Tongue (tissue), 2 donors: ENCODE measurements around the gene ADARB1. TPM values are rescaled to one million over a fixed set of nuclear protein-coding genes. Genes with fewer than 3 reads are reported as not detected.

ENCODE experiments used
- DNase-seq: peaks from one replicate; pipeline ENCODE4 v3.0.0-alpha.2; 2015
- total RNA-seq: library from RNA; depleted of rRNA; stranded (reverse); fragments of >200 nt; gene quantifications from one replicate; pipeline ENCODE4 v1.2.3, GENCODE V29; 2014

ADARB1 gene
- total RNA-seq, 1 donor from 2014 or later, result 45.2 TPM

DNA sequence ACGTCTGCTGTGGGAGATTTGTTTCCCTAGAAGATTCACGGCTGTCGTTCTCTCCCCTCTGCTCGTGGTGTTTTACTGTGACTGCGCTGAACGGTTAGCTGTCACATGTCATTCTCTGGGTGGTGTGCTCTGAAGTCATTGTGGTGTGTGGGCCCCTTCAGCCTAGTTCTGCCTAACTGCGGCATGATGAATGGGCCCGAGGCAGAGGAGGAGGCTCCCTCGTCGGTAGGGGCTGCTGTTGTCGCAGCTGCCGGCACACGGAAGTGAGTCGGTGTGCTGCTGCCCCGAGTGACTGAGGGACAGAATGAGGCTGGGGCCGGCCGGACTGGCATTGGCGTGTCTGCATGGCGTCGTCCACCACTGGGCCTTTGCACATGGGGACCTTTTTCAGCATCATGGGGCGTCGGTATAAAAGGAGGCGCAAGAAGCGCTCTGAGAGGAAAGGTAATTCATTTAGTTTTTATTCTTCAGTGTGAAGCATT is 77.9 kb downstream of the ADARB1 start:
- DNase-seq, result peak; percentile 68

DNA sequence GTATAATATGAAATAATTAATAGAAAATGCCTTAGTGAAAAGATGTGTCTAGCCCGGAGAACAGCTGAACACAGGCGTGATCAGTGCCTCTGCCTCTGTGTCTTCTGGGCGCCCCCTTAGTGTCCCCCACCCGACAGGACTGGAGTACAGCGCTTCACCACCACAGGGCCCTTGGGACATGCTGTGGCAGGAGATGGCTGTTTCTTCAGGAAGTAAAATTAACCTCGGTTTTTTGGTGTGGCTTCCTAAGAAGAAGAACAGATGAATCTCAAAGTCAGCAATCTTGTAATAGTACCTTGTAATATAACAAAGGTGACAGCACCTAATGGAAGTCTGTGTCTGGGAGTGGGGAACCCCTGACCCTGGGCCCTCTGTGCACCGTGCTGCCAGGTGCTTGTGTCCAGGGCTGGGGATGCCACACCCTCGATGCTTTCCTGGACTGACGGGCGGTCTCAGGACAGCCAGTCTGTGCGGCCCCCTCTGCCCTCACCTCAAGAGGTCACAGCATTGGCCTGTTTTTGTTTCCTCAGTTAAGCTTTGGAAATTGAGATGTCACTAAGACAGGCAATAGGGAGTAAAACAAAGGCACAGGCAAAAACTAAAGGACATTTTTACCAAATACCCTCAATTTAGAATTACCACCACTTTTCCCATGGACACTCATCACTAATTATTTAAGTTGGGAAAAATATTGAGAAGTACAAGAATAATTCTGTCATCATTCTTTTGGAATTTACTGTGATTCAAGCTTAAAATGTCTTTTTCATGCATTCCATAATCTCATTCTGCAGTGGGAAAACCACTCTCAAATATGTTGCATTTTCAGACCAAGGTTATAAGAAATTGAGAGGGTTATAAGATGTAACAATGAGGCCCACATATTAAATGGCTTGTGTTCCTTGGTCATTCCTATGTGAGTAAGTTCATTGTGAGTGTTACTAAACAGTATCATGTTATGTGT is 79.3 kb downstream of the ADARB1 start:
- DNase-seq, result no peak

GRCh38 chr21:45154511-45155508 is 80.4 kb downstream of the ADARB1 start:
- DNase-seq, result peak; percentile 62

DNA sequence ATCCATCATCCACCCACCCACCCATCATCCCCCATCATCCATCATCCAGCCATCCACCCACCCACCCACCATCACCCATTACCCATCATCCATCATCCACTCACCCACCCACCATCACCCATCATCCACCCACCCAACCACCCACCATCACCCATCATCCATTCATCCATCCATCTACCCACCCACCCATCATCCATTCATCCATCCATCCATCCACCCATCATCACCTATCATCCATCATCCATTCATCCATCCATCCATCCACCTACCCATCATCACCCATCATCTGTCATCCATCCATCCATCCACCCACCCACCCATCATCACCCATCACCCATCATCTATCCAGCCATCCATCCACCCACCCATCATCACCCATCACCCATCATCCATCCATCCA is 81.5 kb downstream of the ADARB1 start:
- no peak for DNase-seq

DNA sequence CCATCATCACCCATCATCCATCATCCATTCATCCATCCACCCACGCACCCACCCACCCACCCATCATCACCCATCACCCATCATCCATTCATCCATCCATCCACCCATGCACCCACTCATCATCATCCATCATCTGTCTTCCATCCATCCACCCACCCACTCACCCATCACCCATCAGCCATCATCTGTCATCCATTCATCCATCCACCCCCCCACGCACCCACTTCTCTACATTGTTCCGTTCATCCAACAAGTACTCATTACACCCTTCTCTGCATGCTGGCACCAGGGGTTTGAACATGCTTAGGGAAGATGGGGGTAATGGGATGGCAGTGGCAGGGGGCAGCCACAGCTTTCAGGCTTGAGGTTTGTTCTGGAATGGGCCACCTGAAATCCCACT is 82.1 kb downstream of the ADARB1 start:
- DNase-seq, result no peak

- no peak for DNase-seq
These were observed 83.6 kb downstream of the ADARB1 start for GRCh38 chr21:45157932-45158331.

- DNase-seq, result no peak
These were observed 84.4 kb downstream of the ADARB1 start for GRCh38 chr21:45158491-45159423.

DNA sequence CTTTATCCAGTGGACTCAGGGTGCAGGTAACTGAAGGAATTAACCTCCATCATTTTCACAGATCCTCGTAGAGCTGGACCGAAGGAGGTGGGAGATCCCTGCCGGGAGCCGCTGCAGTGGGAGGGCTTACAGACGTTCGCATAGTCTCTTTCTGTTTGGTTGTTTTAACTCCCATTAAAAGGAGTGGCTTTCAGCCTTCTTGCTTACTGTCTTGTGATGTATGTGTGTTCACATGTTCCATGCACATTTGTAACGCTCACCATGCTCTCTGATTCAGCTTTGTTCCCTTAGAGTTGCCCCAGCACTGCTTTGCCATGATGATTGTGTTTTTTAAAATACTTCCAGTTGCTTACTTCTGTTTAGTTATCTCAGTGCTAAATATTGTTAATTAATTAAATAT is 85.8 kb downstream of the ADARB1 start:
- DNase-seq, result no peak

DNA sequence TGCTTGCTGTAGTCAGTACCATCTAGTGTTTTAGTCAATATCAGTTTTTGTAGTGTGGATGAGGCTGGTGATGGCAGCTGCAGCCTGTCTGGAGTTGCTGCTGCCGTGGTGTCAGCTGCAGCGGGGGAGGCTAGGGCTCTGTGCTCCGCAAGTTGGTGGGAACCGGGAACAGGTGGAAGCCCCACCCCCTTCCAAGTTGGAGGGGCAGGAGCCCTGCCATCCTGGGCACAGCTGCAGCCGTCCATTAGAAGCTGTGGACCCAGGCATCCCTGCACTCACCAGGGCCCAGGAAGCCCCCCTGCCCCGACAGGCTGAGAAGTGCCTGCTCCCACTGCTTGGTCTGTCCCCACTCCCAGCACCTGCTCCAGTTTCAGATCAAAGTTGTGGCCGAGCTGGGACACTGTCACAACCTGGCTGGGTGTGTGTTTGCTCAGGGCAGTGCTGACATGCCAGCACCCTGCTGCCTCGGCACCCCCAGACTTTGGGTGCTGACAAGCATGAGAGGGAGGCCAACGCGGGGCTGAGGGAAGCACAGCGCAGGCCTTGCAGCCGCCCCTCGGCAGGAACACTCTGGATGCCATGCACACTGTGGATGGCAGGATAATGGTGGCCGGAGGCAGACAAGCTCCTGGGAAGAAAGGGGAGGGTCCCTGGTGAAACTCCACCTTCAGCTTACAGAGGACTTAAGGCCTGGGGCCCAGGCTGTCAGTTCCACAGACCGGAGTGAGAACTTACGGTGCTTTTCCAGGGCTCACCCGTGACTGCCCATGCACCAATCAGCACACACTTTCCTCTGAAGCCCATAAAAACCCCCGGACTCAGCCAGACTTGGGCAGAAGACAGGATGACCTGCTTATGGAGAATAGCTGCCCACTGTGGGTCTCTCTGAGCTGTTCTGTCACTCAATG is 86.9 kb downstream of the ADARB1 start:
- peak; percentile 94 for DNase-seq

GRCh38 chr21:45162115-45162514 is 87.7 kb downstream of the ADARB1 start:
- no peak for DNase-seq

GRCh38 chr21:45162809-45163208 is 88.4 kb downstream of the ADARB1 start:
- no peak for DNase-seq

DNA sequence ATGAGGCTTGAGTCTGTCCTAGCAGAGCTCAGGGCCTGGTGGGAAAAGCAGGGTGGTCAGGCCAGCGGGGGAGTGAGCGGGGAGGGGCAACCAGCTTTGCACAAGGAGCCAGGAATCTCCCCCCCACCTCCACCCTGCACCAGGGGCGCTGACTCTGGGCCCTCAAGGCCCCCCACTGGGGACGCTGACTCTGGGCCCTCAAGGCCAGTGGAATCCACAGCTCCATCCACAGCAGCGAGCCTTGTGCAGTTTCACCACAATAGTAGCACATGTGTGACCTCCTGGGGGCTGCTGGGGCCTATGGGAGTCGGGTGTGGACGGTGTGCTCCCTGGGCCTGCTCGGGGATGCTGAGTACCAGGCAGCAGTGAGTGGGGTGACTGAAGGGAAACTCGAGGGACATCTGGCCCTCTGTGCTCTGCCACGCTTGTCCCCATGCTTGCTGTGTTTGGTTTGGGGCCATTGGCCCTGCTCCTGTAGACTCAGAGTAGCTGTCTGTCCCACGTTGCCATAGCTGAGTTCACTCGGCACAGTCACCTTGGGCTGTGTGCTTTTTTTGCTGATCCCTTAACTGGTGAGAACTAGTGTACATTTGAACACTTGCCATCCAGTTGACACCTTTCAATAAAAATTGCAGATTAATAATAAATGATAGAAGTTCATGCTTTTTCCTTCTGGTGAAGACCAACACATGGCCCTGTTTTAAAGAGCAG is 89.2 kb downstream of the ADARB1 start:
- DNase-seq, result no peak

DNA sequence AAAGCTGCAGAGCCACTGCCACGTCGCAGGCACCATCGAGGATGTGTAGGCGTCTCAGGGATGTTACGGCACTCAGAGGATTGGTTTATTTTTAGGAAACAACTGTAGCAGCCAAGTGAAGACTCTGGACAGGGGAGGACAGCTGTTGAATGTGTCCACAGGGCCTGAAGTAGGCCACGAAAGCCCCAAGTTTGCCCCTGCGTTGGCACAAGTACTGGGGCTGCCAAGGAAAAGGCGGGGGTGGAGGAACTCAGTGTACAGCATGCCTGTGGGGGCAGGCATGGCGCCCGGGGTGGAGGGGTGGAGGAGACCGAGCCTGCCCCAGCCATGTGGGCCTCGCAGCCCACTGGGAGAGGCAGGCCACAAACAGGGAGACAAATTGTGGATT is 89.7 kb downstream of the ADARB1 start:
- peak; percentile 87 for DNase-seq

- DNase-seq, result no peak
These were observed 90.5 kb downstream of the ADARB1 start for GRCh38 chr21:45164838-45165237.

GRCh38 chr21:45166931-45167330 is 92.6 kb downstream of the ADARB1 start:
- DNase-seq, result no peak

- no peak for DNase-seq
These were observed 93.4 kb downstream of the ADARB1 start for GRCh38 chr21:45167796-45168222.

- no peak for DNase-seq
These were observed 94.1 kb downstream of the ADARB1 start for GRCh38 chr21:45168522-45168921.

DNA sequence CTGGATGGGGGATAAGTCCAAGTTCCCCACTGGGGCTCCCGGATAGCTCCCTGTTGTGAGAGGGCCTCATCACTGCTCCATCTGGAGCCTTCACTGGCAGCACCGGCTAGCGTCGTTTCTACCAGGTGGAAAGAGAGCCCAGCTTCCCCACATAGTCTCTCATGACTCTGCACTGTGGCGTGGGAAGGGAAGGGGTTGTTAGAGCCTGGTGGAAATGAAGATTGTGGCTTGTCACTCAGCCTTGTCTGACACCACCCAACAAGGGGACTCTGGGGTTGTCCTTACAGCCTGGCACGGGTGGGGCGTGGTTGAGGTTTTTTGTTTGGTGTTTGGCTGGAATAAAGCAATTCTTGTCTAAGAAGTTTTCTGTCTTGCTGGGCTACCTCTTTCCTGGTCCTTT is 94.6 kb downstream of the ADARB1 start:
- no peak for DNase-seq

DNA sequence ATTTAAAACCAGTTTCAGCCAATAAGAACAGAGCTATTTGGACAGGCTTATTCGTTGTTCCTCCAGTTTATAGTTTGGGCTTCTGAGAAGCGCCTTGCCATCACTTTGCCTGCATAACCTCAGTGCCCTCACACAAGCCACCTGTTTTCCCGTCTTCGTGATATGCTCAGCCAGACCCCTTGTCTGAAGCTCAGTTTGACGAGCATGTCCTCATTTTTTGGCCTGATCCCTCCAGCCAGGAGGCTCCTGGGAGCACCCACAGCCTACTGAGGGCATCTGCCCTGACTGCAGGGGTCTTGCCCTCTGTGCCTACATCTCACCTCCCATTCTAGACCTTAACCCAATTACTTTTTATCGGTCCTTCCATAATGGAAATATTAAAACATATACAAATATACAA is 95.3 kb downstream of the ADARB1 start:
- DNase-seq, result no peak

DNA sequence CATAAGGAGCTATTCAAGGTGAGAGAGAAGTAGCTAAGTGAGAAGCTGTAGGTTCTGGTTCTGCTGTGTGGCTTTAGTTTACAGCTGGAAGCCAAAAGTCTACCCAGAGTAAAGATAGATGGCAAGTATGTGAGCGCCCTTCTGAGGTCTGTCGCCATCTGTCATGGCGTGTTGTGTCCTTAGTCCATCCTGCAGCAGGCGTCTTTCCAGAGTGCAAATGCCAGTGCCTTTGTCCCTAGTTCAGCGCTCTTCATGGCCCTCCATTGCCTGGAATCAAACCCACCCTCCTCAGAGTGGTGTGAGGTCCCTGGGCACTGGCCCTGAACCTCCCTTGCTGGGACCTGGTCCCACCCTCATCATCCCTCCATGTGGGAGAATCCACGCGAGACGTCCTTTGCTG is 96.6 kb downstream of the ADARB1 start:
- DNase-seq, result no peak
